Stomach (tissue), 9 donors: ENCODE measurements around the gene SGCG. TPM values are rescaled to one million over a fixed set of nuclear protein-coding genes. Genes with fewer than 3 reads are reported as not detected.

Source experiments
- DNase-seq, 2 donors: peaks; one replicate each; pipeline versions ENCODE4 v3.0.0 to v3.0.0-alpha.2; 2013 to 2019
- H3K27ac ChIP-seq, 5 donors: fragments of 200-600 bp in 4 of 5; sonication (generic) in 4 of 5; one replicate each; pipeline ENCODE4 v1.5.1; 2013 to 2019; ENCODE audit warnings: mild to moderate bottlenecking in 1 of 5, moderate library complexity in 1 of 5
- H3K27me3 ChIP-seq, 3 donors: fragments of 200-600 bp; sonication (generic); one replicate each; pipeline ENCODE4 v1.5.1; 2017 to 2019; ENCODE audit warnings: mixed run types in 1 of 3
- H3K36me3 ChIP-seq, 4 donors: fragments of 200-600 bp; sonication (generic); 1 replicate in 3 of 4; 2 replicates in 1 of 4; pipeline ENCODE4 v1.5.1; 2016 to 2019
- H3K4me1 ChIP-seq, 4 donors: fragments of 200-600 bp; sonication (generic); one replicate each; pipeline ENCODE4 v1.5.1; 2016 to 2019
- H3K4me3 ChIP-seq, 4 donors: fragments of 200-600 bp; sonication (generic) in 3 of 4; one replicate each; pipeline ENCODE4 v1.5.1; 2016 to 2019; ENCODE audit warnings: mild to moderate bottlenecking in 1 of 4
- H3K9me3 ChIP-seq, 4 donors: fragments of 200-600 bp; sonication (generic); one replicate each; pipeline ENCODE4 v1.5.1; 2016 to 2019
- EP300 ChIP-seq: sonication (generic); formaldehyde crosslinking; IDR thresholded peaks from one replicate; pipeline ENCODE4 v1.6.1; 2017; ENCODE audit warnings: antibody characterized with exemption
- POLR2A ChIP-seq, 4 donors: fragments of 450-650 bp; IDR thresholded peaks; one replicate each; pipeline ENCODE4 v1.6.1; 2016; ENCODE audit warnings: antibody characterized with exemption in 4 of 4, control low read depth in 2 of 4, mild to moderate bottlenecking in 1 of 4, moderate library complexity in 1 of 4
- POLR2AphosphoS5 ChIP-seq, 3 donors: sonication (generic); formaldehyde crosslinking; IDR thresholded peaks; one replicate each; pipeline ENCODE4 v1.6.1; 2016; ENCODE audit warnings: antibody characterized with exemption in 3 of 3
- WGBS, 5 donors: extraction: QIAGEN DNeasy Blood & Tissue Kit in 3 of 5; methylation state at CpG; one replicate each; pipeline versions ENCODE4 v1.1.5 to v1.1.7; 2013 to 2018; 5-methylcytosine and 5-hydroxymethylcytosine counted together
- intact Hi-C: fragments of 100-400 bp; cut with DNase I; formaldehyde crosslinking; loops from one replicate; pipeline ENCODE4 v1.15.1; 2023; ENCODE audit warnings: low total_unique reads
- polyA plus RNA-seq, 3 donors: library from polyadenylated mRNA; stranded (reverse); fragments of 200-250 nt; gene quantifications; one replicate each; pipeline ENCODE4 v1.2.3, GENCODE V29; 2013
- total RNA-seq, 5 donors: library from RNA; depleted of rRNA; stranded (reverse); fragments of >200 nt; gene quantifications; one replicate each; pipeline versions ENCODE4 v1.1.0 to v1.2.3, GENCODE V29; 2014 to 2016
- TF ChIP-seq, protein P1 (sequence below), 7 experiments: fragments of 450-650 bp in 4 of 7; fragments of 200-600 bp in 3 of 7; sonication (generic) in 3 of 7; IDR thresholded peaks; one replicate each; pipeline ENCODE4 v1.5.1; 2016 to 2019; ENCODE audit warnings: antibody characterized with exemption in 7 of 7, control low read depth in 2 of 7, mild to moderate bottlenecking in 1 of 7
- donor health status: healthy with polysubstance abuse.
- donor health status: Bipolar disorder and iron deficiency.
- donor health status: healthy.

SGCG gene
- total and polyA plus RNA-seq, 8 donors = 0.15 to 3.5 (median 0.92) TPM; not detected in 5

DNA sequence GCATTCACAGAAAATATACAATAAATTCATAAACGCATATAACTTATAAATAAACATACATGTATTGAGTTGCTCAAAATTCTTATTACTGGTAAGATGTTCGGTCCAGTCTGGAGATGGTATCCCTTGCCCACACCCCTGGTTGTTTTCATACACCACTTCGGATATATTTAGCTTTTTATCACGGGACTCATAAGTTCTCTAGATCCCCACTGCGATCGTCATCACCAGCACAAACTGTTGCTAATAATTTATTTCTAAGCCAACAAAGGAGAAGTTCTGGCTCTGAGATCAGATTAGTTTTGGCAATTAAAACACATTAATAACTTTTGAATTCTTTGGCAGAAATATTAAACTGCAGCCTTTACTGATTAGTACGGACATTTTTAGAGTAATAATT is 23.0 kb upstream of the SGCG start:
- H3K4me3 ChIP-seq = no peak overlapping the region
- TF ChIP-seq POLR2A (IDR thresholded peaks at IDR 0.05) (no peak), POLR2AphosphoS5 (IDR thresholded peaks at IDR 0.05) (no peak), EP300 (no peak)
- TF ChIP-seq, protein P1, sequence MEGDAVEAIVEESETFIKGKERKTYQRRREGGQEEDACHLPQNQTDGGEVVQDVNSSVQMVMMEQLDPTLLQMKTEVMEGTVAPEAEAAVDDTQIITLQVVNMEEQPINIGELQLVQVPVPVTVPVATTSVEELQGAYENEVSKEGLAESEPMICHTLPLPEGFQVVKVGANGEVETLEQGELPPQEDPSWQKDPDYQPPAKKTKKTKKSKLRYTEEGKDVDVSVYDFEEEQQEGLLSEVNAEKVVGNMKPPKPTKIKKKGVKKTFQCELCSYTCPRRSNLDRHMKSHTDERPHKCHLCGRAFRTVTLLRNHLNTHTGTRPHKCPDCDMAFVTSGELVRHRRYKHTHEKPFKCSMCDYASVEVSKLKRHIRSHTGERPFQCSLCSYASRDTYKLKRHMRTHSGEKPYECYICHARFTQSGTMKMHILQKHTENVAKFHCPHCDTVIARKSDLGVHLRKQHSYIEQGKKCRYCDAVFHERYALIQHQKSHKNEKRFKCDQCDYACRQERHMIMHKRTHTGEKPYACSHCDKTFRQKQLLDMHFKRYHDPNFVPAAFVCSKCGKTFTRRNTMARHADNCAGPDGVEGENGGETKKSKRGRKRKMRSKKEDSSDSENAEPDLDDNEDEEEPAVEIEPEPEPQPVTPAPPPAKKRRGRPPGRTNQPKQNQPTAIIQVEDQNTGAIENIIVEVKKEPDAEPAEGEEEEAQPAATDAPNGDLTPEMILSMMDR (IDR thresholded peaks at IDR 0.05) = no peak
- H3K36me3 ChIP-seq = no peaks in the 10 kb centered on the region
- H3K27ac ChIP-seq = no peak overlapping the region
- DNase-seq = peak in 1 of 2 donors; percentile 5
- 68 to 84% (median 76%) methylated on average over 7 of the region's 7 CpGs for WGBS, 5 donors
- peaks cover 7 to 31% (median 20%) of the 10 kb centered on the region in 3 donors for H3K27me3 ChIP-seq
- peaks cover 0 to 13% (median 5%) of the 10 kb centered on the region in 4 donors for H3K4me1 ChIP-seq
- H3K9me3 ChIP-seq = peaks cover 0 to 11% (median 2%) of the 10 kb centered on the region in 4 donors
- intact Hi-C loops = no loop called here

- 7 to 9% (median 9%) methylated on average over 22 to 25 of the region's 25 CpGs for WGBS, 5 donors
- peaks cover 0 to 4% (median 2%) of the 10 kb centered on the region in 4 donors for H3K9me3 ChIP-seq
- peak overlapping the region; percentile 25 to 41 (median 28) for H3K4me3 ChIP-seq
- TF ChIP-seq, protein P1 (IDR thresholded peaks at IDR 0.05) = peak in 3 of 7 experiments; percentile 8 to 18 (median 11)
- TF ChIP-seq POLR2A (IDR thresholded peaks at IDR 0.05) = no peak
- DNase-seq = peak in 1 of 2 donors; percentile 60
- H3K27me3 ChIP-seq = peaks cover 7 to 31% (median 20%) of the 10 kb centered on the region in 3 donors
- no peak overlapping the region for H3K27ac ChIP-seq
- peaks cover 0 to 13% (median 5%) of the 10 kb centered on the region in 4 donors for H3K4me1 ChIP-seq
- no peaks in the 10 kb centered on the region for H3K36me3 ChIP-seq
- intact Hi-C loops = no loop called here
These were observed 21.5 kb upstream of the SGCG start for GRCh38 chr13:23159205-23159759.

GRCh38 chr13:23159760-23160637 is 20.8 kb upstream of the SGCG start:
- H3K4me1 ChIP-seq = peaks cover 0 to 13% (median 5%) of the 10 kb centered on the region in 4 donors
- peaks cover 7 to 31% (median 20%) of the 10 kb centered on the region in 3 donors for H3K27me3 ChIP-seq
- H3K9me3 ChIP-seq = peaks cover 0 to 3% (median 0%) of the 10 kb centered on the region in 4 donors
- H3K4me3 ChIP-seq = peak overlapping the region; percentile 25 to 41 (median 28)
- peak overlapping the region in 1 of 5 donors; percentile 26 for H3K27ac ChIP-seq
- WGBS, 5 donors = 2 to 4% (median 3%) methylated on average over 39 to 79 of the region's 79 CpGs
- intact Hi-C loops = no loop called here
- DNase-seq = peak in 1 of 2 donors; percentile 65
- no peaks in the 10 kb centered on the region for H3K36me3 ChIP-seq
- TF ChIP-seq POLR2AphosphoS5 (IDR thresholded peaks at IDR 0.05) (no peak), EP300 (no peak), POLR2A (IDR thresholded peaks at IDR 0.05) (no peak)
- TF ChIP-seq, protein P1 (IDR thresholded peaks at IDR 0.05) = no peak

GRCh38 chr13:23160638-23161480 is 19.9 kb upstream of the SGCG start:
- Histone ChIP-seq H3K27ac (peak overlapping the region in 1 of 5 donors; percentile 26), H3K4me3 (peak overlapping the region; percentile 25 to 41 (median 28)), H3K36me3 (no peaks in the 10 kb centered on the region), H3K4me1 (peaks cover 0 to 13% (median 5%) of the 10 kb centered on the region in 4 donors), H3K9me3 (peaks cover 0 to 3% (median under 1%) of the 10 kb centered on the region in 4 donors), H3K27me3 (peaks cover 7 to 31% (median 20%) of the 10 kb centered on the region in 3 donors)
- intact Hi-C loops = no loop called here
- DNase-seq = peak in 1 of 2 donors; percentile 17
- 37 to 43% (median 40%) methylated on average over 19 of the region's 19 CpGs for WGBS, 5 donors
- TF ChIP-seq, protein P1 (IDR thresholded peaks at IDR 0.05) = no peak
- TF ChIP-seq POLR2AphosphoS5 (IDR thresholded peaks at IDR 0.05) = no peak
- TF ChIP-seq EP300 = no peak
- TF ChIP-seq POLR2A (IDR thresholded peaks at IDR 0.05) = no peak
